GM12891 (cell line): ENCODE data around the gene SPATA13.

Source experiments
- DNase-seq: peaks from one replicate; pipeline ENCODE4 v3.0.0; 2011; ENCODE audit warnings: low spot score; ENCODE audit not compliant: insufficient read length
- FAIRE-seq: peaks from 2 replicates; lab custom pipeline; 2011; peaks lifted over from hg19 to GRCh38; lab: Jason Lieb, UNC
- PAX5 ChIP-seq: IDR thresholded peaks from 2 replicates; pipeline ENCODE4 v1.6.1; 2011; ENCODE audit warnings: low read length, moderate library complexity, mild to moderate bottlenecking; ENCODE audit not compliant: insufficient read depth, severe bottlenecking
- POLR2A ChIP-seq: IDR thresholded peaks from 2 replicates; pipeline ENCODE4 v1.6.1; 2011; ENCODE audit warnings: low read depth, low read length, control low read depth
- POLR2AphosphoS5 ChIP-seq: IDR thresholded peaks from 2 replicates; pipeline ENCODE4 v1.6.1; 2011; ENCODE audit warnings: low read depth, low read length, control low read depth
- POU2F2 ChIP-seq: IDR thresholded peaks from 2 replicates; pipeline ENCODE4 v1.6.1; 2011; ENCODE audit warnings: low read depth, mild to moderate bottlenecking, control low read depth, low read length, moderate library complexity
- SPI1 ChIP-seq: IDR thresholded peaks from 2 replicates; pipeline ENCODE4 v1.6.1; 2011; ENCODE audit warnings: low read depth, low read length, control low read depth
- TAF1 ChIP-seq: IDR thresholded peaks from 2 replicates; pipeline ENCODE4 v1.6.1; 2011; ENCODE audit warnings: low read depth, low read length, control low read depth

The SPATA13 gene

DNA sequence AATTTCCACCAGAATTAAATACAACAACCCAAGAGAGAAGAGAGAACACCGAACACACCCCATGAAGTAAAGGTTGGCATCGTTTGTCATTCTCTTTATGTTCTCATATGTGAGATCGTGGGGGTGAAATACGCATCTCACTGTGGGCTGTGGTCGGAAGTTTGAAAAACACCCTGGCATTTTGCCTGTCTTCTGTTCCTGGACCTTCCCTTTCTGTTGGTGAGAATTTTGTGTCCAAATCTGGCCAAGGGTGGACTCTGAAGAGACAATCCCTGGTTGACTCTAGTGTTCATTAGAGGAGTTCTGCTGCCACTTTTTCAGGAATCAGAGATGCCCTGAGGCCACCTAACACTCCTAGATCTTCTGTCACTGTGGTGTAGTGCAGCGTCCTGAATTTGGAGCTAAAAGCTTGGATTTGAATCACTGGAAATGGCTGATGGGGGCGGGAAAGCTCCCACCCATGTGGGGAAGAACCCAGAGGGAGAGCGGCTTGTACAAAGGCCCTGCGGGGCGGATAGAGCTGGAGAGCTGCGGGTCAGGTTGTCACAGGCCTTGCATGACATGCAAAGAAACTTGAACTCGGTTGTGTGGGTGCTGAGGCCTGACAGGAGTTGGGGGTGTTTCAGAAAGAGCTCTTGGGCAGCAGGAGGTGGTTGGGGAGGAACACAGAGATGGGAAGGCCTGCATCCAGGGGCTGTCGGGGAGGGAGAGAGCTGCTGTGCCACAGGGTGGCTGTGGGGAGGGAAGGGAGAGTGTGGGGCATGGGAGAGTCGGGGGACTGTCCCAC lies 11.1 kb upstream of the SPATA13 start:
- no peak for DNase-seq
- no peak for FAIRE-seq
- TF ChIP-seq SPI1 (no peak), POU2F2 (no peak), POLR2A (no peak), TAF1 (no peak), POLR2AphosphoS5 (no peak), PAX5 (no peak)

DNA sequence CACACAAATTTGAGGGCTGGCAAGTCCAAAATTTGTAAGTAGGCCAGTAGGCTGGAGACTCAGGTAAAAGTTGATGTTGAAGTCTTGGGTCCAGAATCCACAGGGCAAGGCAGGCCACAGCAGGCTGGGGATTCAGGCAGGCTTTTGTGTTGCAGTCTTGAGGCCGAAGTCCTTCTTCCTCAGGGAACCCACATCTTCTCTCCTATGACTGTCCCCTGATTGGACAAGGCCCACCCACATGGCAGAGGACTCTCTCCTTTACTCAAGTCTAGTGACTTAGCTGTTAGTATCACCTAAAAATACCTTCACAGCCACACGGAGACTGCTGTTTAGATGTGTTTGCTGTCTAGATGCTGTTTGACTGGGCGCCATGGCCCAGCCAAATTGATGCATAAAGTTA lies 9.9 kb upstream of the SPATA13 start:
- FAIRE-seq (no peak), DNase-seq (no peak)
- TF ChIP-seq POLR2A (no peak), PAX5 (no peak), SPI1 (no peak), POU2F2 (no peak), POLR2AphosphoS5 (no peak), TAF1 (no peak)

DNA sequence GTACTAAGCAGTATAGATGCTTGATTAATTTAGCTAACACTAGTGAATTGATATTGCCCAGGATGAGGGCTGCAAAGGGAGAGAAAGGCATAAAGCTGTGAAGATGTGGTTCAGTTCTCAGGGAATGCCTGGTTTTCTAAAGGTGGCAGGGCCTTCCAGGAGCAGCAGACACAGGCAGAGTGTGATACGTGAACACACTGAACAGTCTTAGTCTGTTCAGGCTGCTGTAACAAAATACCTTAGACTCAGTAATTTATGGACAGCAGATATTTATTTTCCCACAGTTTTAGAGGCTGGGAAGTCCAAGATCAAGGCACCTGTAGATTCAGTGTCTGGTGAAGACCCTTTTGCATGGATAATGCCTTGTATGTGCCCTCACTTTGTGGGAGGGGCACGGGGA lies 8.7 kb upstream of the SPATA13 start:
- DNase-seq = no peak
- FAIRE-seq = no peak
- no peak for TF ChIP-seq SPI1

DNA sequence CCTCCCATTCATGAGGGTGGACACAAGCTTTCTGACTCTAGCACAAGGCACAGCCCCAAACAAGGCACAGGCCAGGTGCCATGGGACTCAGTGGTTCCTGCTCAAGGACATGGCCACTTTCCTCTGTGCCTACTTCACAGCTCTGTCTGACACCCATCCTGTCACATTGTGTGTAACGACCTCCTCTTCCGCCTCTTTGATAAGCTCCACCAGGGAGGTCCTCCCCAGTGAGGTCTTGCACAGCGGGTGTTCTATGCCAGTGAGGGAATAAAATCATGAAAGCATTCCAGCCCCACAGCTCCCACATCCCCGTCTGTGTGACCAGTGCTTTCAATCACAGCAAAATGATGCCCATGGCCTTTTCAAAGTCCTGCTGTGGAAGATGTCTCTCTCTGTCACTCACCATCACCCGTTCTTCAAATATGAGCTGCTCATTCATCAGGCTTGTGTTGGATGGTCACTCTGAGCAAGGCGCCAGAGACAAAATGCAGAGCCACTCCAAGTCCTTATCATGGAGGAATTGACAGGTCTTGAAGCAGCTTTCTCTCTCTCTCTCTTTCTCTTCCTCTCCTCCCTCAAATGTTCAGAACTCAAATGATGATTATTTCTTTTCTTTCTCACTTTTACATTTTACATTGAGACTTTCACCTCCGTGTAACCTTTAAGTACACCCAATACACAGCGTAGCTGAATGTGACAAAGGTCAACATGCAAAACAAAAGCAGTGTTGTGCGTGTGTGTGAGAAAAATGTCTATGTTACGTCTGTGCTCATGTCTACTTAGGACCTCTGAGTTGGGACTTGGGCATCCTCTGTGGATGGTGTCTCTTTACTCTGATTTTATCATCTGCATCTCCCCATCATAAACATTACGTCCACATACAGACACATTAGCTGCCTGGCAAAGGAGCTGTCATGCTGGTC lies 8.0 kb upstream of the SPATA13 start:
- DNase-seq (no peak), FAIRE-seq (no peak)
- TF ChIP-seq TAF1 = no peak
- no peak for TF ChIP-seq POLR2AphosphoS5
- TF ChIP-seq SPI1 = no peak
- no peak for TF ChIP-seq POLR2A
- TF ChIP-seq POU2F2 = no peak
- TF ChIP-seq PAX5 = no peak

DNA sequence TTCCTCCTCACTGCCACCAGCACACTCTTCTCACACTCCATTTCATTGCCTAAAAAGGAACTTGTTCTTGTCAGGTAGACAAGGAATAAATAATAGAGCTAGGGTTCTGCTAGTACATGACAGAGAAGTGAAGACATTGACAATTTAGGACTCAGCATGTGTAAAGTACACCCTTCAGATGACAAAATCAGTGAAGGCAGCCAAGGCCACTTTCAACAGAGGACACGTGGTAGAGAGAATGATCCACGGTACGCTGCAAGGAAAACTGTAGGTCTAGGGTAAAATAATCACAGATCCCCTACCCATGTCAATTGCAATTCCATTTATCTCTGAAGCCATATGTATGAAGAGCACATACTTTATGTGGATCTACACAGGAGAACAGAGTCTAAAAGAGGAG lies 7.2 kb upstream of the SPATA13 start:
- no peak for DNase-seq
- no peak for FAIRE-seq
- no peak for TF ChIP-seq SPI1
- TF ChIP-seq PAX5 = no peak
- TF ChIP-seq TAF1 = no peak
- no peak for TF ChIP-seq POLR2A
- TF ChIP-seq POLR2AphosphoS5 = no peak
- TF ChIP-seq POU2F2 = no peak

DNA sequence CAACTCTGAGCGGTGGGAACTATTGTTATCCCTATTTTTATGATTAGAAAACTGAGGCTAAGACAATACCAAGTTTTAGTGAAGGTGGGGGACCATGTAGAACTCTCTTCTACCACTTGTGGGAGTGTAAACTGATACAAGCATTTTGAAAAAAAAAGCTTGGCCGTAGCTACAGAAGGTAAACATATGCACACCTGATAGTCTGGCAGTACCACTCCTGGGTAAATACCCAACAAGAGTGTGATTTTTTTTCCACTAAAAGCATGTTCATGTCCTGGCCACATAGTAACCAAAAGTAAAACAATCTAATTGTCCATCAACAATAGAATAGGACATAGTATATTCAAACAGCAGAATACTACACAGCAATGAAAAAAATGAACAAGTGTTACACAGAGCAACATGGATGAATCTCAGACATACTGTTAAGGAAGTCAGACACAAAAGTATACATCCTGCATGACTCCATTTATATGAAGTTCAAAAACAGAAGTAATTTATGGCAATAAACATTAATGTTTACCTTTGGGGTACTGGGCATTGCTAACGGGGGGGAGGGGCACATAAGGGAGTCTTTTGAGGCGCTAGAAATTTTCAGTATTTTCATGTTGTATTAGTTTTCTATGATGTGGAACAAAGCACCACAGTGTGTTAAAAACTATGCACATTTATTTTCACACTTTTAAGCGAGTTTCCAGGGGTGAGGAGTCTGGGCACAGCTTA lies 6.4 kb upstream of the SPATA13 start:
- TF ChIP-seq PAX5 (no peak), POLR2A (no peak), POLR2AphosphoS5 (no peak), POU2F2 (no peak), TAF1 (no peak), SPI1 (no peak)
- DNase-seq = no peak
- FAIRE-seq = no peak

DNA sequence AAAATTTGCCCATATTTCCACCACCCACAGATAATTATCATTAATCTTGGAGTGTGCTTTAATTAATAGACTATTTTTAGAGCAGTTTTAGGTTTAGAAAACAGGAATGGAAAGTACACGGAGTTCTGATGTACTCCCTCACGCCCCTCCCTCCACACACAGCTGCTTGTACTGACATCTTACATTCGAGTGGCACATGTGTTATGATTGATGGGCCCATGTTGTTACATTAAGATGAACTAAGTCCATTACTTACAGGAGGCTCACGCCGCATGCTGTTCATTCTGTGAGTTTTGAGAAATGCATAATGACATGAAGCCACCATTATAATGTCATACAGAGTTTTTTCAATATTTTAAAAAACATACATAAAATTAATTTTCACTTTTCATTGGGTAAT lies 1.2 kb upstream of the SPATA13 start:
- no peak for FAIRE-seq
- no peak for TF ChIP-seq POLR2AphosphoS5
- no peak for TF ChIP-seq POU2F2
- no peak for TF ChIP-seq TAF1
- no peak for TF ChIP-seq POLR2A
- TF ChIP-seq PAX5 = no peak
- TF ChIP-seq SPI1 = no peak
- no peak for DNase-seq

DNA sequence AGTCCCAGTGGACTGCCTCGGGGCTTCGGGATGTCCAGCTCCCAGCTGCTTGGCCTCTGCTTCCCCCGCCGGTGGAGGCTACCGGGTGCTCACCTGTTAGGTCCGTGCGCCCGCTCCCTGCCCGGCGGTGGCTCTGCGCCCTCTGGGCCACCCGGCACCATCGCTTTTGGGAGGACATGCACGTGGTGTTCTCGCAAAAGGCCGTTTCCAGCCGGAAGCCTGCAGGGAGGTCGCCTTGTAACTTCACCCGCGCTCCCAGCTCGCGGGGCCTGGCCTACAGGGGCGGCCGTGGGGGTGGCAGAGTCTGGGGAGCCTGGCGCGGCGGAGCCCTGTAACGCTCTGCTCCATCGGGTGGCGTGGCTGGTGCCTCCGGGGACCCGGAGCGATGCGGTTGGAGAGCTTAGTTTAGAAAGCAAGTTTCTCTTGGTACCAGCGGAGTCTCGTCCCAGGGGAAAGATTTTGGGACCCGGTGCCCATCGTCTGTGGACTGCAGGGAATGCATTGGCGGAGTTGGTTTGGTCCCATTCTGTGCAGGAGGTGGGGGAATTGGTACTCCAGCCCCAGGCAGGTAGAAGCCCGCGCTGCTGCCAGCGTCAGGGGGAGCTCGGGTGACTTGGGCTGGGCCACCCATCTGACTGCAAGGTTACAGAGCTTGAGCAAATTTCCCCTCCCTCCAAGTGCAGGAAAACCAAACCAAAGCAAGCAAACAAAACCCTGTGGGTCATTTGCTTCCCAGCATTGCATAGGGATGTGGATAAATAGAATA lies 673 bp downstream of the SPATA13 start:
- FAIRE-seq (peak; percentile 77), DNase-seq (peak; percentile 54)
- TF ChIP-seq PAX5 = no peak
- no peak for TF ChIP-seq TAF1
- no peak for TF ChIP-seq POLR2A
- TF ChIP-seq POU2F2 = no peak
- no peak for TF ChIP-seq SPI1
- no peak for TF ChIP-seq POLR2AphosphoS5

DNA sequence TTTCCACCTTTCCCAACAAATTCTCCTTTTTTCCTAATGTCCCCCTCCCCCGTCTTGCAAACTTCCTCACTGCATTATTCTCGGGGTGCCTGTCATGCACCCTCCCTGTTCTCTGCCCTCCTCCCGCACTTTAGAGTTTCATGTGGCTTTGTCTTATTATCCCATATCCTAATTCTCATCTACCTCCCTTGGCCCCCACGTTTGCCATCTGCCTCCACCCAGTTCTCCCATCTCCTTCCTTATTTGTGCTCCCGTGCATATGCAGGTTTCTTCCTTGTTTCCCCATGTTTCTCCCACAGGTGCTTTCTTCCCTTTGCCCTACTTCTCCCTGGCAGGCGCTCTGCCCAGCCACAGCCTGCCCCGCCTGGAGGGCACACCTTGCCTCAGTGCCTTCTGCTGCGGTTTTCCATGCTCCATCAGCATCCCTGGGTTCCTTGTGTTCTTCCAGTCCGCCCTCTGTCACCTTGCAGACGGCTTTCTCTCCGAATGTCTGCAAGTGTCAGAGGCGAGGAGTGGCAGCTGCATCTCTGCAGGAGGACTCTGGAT lies 1.5 kb downstream of the SPATA13 start:
- DNase-seq (no peak), FAIRE-seq (no peak)
- no peak for TF ChIP-seq POLR2A
- no peak for TF ChIP-seq POU2F2
- no peak for TF ChIP-seq PAX5
- no peak for TF ChIP-seq TAF1
- TF ChIP-seq SPI1 = no peak
- TF ChIP-seq POLR2AphosphoS5 = no peak
